T-helper 17 cell (primary cell): ENCODE results near the gene RBFOX2. TPM values are rescaled to one million over a fixed set of nuclear protein-coding genes. Genes with fewer than 3 reads are reported as not detected.

Source experiments
- ATAC-seq: fragments of 150-1000 bp; cut with Tn5 transposase; 2 replicates; pipeline ENCODE4 v1.10.0; 2021; ENCODE audit warnings: mild to moderate bottlenecking, moderate library complexity
- DNase-seq, 3 donors: peaks; one replicate each; pipeline versions ENCODE4 v3.0.0 to v3.0.0-alpha.2; 2020 to 2021
- H3K9me3 ChIP-seq: one replicate; pipeline ENCODE4 v1.7.0; 2013; ENCODE audit warnings: low read length, mild to moderate bottlenecking; ENCODE audit not compliant: control insufficient read depth, poor library complexity, severe bottlenecking
- H3K27ac Mint-ChIP-seq: one replicate; pipeline ENCODE4 v1.8.0; 2022; ENCODE audit warnings: mild to moderate bottlenecking, moderate library complexity, mixed read lengths
- H3K27me3 Mint-ChIP-seq: one replicate; pipeline ENCODE4 v1.8.0; 2022; ENCODE audit warnings: mixed read lengths
- H3K36me3 Mint-ChIP-seq: one replicate; pipeline ENCODE4 v1.8.0; 2022; ENCODE audit warnings: low read depth, mixed read lengths
- H3K4me1 Mint-ChIP-seq: one replicate; pipeline ENCODE4 v1.8.0; 2022; ENCODE audit warnings: mild to moderate bottlenecking, mixed read lengths
- H3K4me3 Mint-ChIP-seq: one replicate; pipeline ENCODE4 v1.8.0; 2022; ENCODE audit warnings: mild to moderate bottlenecking, moderate library complexity, mixed read lengths
- total RNA-seq, 4 donors: library from RNA in 2 of 4; stranded (reverse) in 2 of 4; gene quantifications; one replicate each; pipeline ENCODE4 v1.2.3 and lab custom pipeline; 2022 to 2026

RBFOX2 gene
- total RNA-seq, 2 donors from 2014 or later: 0.23 to 0.97 TPM

DNA sequence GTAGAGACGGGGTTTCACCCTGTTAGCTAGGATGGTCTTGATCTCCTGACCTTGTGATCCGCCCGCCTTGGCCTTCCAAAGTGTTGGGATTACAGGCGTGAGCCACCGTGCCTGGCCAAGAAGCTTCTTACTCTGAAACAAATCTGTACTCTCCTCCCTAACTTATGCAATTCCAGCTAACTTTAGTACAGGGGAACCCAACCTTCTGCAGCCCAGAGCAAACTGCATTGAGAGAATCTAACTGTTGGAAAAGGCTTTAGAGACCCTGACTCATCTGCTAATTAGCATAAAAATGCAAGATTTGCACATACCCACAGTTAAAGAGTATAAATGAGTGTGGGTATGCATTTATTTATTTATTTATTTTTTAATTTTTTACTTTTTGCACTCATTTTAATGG is 246.1 kb downstream of the RBFOX2 start:
- Mint-ChIP-seq H3K27me3 (peaks cover 6% of the 10 kb centered on the region), H3K4me3 (no peak overlapping the region), H3K36me3 (no peaks in the 10 kb centered on the region), H3K4me1 (no peaks in the 10 kb centered on the region), H3K27ac (no peak overlapping the region)
- no peak for ATAC-seq
- DNase-seq: no peak
- no peaks in the 10 kb centered on the region for H3K9me3 ChIP-seq

DNA sequence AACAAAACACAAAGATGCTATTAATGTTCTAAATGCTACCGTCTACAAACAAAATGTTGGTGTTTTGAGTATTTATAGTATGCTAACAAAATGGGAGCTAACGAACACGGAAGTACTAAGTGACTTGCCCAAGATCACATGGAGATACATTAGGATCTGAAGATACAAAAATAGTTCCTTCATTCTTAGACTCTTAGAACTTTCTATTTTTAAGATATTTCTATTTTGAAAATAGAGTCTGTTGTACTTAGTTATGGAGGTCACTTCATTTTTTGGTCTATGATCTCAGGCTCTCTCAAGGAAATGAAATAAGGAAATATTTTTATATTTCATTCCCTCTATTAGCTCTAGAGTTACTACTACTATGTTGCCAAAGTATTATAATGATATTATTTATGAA is 246.7 kb downstream of the RBFOX2 start:
- Mint-ChIP-seq H3K4me1 (no peaks in the 10 kb centered on the region), H3K36me3 (no peaks in the 10 kb centered on the region), H3K27me3 (peaks cover 6% of the 10 kb centered on the region), H3K27ac (no peak overlapping the region), H3K4me3 (no peak overlapping the region)
- no peaks in the 10 kb centered on the region for H3K9me3 ChIP-seq
- no peak for ATAC-seq
- no peak for DNase-seq

DNA sequence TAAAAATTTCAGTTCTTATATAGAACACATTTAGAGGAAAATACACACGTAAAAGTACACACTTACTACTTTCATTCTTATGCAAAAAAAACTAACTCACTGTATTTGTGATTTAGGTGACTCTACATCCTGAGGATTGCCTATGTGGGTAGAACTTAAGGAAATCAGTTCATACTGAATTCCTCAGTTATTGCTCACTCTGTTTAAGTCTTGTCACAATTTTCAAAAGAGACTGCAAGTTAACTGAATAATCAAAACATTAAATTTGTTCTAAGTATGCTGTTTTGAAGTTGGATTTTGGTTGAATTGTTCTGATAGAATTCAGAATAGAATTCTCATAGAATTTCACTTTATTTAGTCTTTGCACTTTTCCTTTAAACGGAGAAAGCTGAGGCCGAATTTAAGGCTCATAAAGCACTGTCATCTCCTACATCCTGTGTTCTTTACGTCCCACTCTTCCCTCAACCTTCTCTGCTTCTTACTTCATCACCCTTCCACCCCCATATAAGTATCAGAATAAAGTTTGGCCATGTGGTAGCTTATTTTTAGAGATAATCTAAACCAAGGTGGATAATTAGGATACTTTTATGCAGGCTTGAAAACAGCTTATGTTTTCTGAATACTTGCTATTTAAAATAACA is 251.2 kb downstream of the RBFOX2 start:
- ATAC-seq: no peak
- Mint-ChIP-seq H3K27ac (no peak overlapping the region), H3K4me1 (no peaks in the 10 kb centered on the region)

GRCh38 chr22:35775339-35775738 is 253.3 kb downstream of the RBFOX2 start:
- ATAC-seq: no peak
- Mint-ChIP-seq H3K4me3 (no peak overlapping the region), H3K27ac (no peak overlapping the region)

More for the DNA sequence above, 251.2 kb downstream of the RBFOX2 start:
- H3K4me3 Mint-ChIP-seq: no peak overlapping the region
- no peak for DNase-seq
- H3K9me3 ChIP-seq: no peaks in the 10 kb centered on the region
- no peaks in the 10 kb centered on the region for H3K27me3 Mint-ChIP-seq
- no peaks in the 10 kb centered on the region for H3K36me3 Mint-ChIP-seq

DNA sequence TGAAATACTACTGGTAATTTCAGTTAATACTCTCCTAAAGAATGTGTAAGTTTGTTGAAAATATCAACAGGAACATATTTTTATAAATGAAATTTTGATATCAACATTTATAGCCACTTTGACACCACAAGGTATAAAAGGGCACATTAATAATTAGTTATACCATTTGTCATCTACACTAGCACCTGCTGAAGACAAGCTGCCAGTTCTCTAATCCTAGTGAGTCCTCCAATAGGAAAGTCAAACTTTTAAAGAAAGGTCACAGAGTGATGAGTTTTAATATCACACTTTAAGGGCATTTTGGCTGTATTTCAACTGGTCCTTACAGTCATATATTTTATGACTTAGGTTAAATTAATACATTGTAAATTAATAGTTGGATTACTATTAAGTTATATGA is 258.6 kb downstream of the RBFOX2 start:
- H3K9me3 ChIP-seq: no peaks in the 10 kb centered on the region
- DNase-seq (no peak), ATAC-seq (no peak)
- Mint-ChIP-seq H3K27me3 (peaks cover 10% of the 10 kb centered on the region), H3K27ac (no peak overlapping the region), H3K36me3 (peaks cover 4% of the 10 kb centered on the region), H3K4me1 (no peaks in the 10 kb centered on the region), H3K4me3 (no peak overlapping the region)

More at GRCh38 chr22:35775339-35775738, 253.3 kb downstream of the RBFOX2 start:
- Mint-ChIP-seq H3K36me3 (no peaks in the 10 kb centered on the region), H3K4me1 (no peaks in the 10 kb centered on the region), H3K27me3 (no peaks in the 10 kb centered on the region)
- DNase-seq: no peak
- no peaks in the 10 kb centered on the region for H3K9me3 ChIP-seq

DNA sequence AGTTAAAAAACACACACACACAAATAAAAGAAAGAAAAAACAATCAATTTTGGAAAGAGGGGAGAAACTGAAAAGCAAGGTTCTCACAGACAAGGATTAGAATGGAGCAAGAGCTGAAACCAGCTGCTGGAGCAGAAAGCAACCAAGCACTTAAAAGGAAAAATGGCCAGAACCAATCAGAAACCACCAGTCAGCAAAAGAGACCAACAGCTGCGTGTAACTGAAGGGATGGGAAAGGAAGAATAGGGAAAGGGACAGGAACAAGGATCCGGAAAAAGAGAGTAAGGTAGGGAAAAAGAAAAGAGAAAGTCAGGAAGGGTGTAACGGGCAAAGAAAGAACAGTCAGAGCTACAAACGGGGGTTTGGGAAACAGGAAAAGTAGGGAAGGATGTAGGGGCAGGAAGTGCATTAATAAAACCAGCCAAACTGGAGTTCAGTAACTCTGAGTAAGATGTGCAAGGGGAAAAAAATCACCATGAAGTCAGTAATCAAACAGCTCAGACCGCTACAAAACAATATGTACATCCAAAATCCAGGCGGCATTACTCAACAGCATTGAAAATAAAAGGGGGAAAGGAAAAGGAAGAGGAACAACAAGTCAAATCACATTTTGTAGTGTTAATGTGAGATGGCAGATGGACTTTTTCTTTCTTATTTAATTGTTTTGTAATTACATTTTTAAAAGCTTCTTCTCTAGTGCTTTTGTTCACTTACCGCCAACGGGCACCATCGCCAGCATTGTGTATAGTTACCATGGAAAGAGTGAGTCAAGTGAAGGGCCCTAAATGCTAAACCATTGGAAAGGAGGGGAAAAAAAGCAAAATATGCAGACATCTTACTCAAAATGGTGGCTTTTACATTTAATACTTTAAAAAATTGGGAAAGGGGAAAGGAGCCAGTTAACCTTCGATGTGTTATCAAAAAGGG is 261.7 kb downstream of the RBFOX2 start:
- no peak for ATAC-seq
- DNase-seq: no peak
- Mint-ChIP-seq H3K27ac (no peak overlapping the region), H3K27me3 (peaks cover 10% of the 10 kb centered on the region), H3K4me1 (no peaks in the 10 kb centered on the region), H3K4me3 (no peak overlapping the region), H3K36me3 (peaks cover 4% of the 10 kb centered on the region)
- H3K9me3 ChIP-seq: no peaks in the 10 kb centered on the region

DNA sequence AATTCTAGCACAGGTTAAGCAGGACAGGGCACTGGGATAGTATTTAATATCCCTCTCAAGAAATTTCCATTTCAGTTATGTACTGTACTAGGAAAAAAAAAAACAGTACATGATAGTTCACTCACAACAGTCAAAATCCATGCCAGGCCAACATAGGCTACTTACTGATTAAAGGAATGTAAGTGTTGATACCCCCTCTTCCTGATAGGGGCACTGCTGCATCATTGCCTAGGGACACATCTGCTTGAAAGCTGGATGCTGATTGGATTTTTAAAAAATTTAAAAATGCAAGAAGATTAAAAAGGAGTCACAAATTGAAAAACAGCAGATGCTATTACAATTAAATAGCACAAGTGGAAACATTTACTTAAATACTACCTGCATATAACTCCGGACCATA is 267.6 kb downstream of the RBFOX2 start:
- H3K36me3 Mint-ChIP-seq: peaks cover 3% of the 10 kb centered on the region
- no peak overlapping the region for H3K27ac Mint-ChIP-seq
- H3K4me1 Mint-ChIP-seq: peaks cover 3% of the 10 kb centered on the region

GRCh38 chr22:35758394-35758793 is 270.2 kb downstream of the RBFOX2 start:
- no peak overlapping the region for H3K27ac Mint-ChIP-seq
- H3K4me3 Mint-ChIP-seq: no peak overlapping the region
- ATAC-seq: no peak
- H3K27me3 Mint-ChIP-seq: no peaks in the 10 kb centered on the region
- peaks cover 3% of the 10 kb centered on the region for H3K4me1 Mint-ChIP-seq
- no peak for DNase-seq
- no peaks in the 10 kb centered on the region for H3K9me3 ChIP-seq
- peaks cover 3% of the 10 kb centered on the region for H3K36me3 Mint-ChIP-seq

More for the DNA sequence above, 267.6 kb downstream of the RBFOX2 start:
- Mint-ChIP-seq H3K27me3 (no peaks in the 10 kb centered on the region), H3K4me3 (no peak overlapping the region)
- DNase-seq: no peak
- no peaks in the 10 kb centered on the region for H3K9me3 ChIP-seq
- no peak for ATAC-seq

- Mint-ChIP-seq H3K4me3 (no peak overlapping the region), H3K27ac (no peak overlapping the region), H3K27me3 (no peaks in the 10 kb centered on the region), H3K4me1 (peaks cover 5% of the 10 kb centered on the region), H3K36me3 (peaks cover 3% of the 10 kb centered on the region)
- H3K9me3 ChIP-seq: no peaks in the 10 kb centered on the region
- no peak for ATAC-seq
- DNase-seq: no peak
Observed at GRCh38 chr22:35756722-35757121, 271.9 kb downstream of the RBFOX2 start.

GRCh38 chr22:35754761-35755160 is 273.9 kb downstream of the RBFOX2 start:
- DNase-seq (no peak), ATAC-seq (no peak)
- Mint-ChIP-seq H3K36me3 (peaks cover 3% of the 10 kb centered on the region), H3K4me1 (peaks cover 5% of the 10 kb centered on the region), H3K27me3 (no peaks in the 10 kb centered on the region), H3K4me3 (no peak overlapping the region), H3K27ac (no peak overlapping the region)
- H3K9me3 ChIP-seq: no peaks in the 10 kb centered on the region

DNA sequence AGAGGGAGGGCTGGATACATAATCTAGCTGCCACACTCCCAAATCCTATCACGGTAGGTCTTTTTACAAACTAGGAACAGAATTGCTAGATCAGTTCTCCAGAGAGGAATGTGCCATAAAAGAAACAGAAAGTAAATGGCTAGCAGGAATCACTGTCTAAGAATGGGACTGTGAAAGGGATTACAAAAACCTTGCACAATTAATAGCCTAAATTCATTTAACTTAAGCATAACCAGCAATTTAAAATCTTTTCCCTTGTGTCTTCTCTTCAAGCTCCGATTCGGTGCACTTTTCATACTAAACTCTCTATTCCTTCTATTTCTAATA is 275.8 kb downstream of the RBFOX2 start:
- DNase-seq: no peak
- ATAC-seq: no peak
- Mint-ChIP-seq H3K27me3 (no peaks in the 10 kb centered on the region), H3K36me3 (peaks cover 3% of the 10 kb centered on the region), H3K4me1 (peaks cover 2% of the 10 kb centered on the region), H3K4me3 (no peak overlapping the region), H3K27ac (no peak overlapping the region)
- no peaks in the 10 kb centered on the region for H3K9me3 ChIP-seq

- Mint-ChIP-seq H3K4me3 (no peak overlapping the region), H3K27ac (no peak overlapping the region), H3K27me3 (no peaks in the 10 kb centered on the region), H3K4me1 (peaks cover 2% of the 10 kb centered on the region), H3K36me3 (peaks cover 3% of the 10 kb centered on the region)
- ATAC-seq: no peak
- no peaks in the 10 kb centered on the region for H3K9me3 ChIP-seq
- no peak for DNase-seq
Observed at GRCh38 chr22:35752006-35752862, 276.4 kb downstream of the RBFOX2 start.

DNA sequence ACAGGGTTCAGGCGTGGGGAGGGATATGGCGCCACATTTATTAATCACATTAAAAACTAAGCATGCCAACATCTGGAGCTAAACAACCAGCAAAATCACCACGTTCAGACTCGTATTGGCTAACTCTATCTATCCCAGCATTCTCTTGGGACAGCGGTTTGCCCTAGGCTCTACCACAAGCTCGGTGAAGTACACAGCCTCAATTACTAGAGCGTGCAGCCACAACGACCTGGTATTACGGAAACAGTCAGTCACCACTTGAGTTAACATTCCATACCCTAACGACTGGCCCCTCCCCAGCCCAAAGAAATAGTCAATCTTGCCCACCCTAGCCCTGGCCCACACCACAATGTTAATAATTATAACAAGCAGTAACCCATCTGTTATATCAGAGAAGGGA is 278.8 kb downstream of the RBFOX2 start:
- Mint-ChIP-seq H3K27me3 (no peaks in the 10 kb centered on the region), H3K4me3 (peak overlapping the region; percentile 25), H3K27ac (no peak overlapping the region), H3K4me1 (peaks cover 2% of the 10 kb centered on the region), H3K36me3 (no peaks in the 10 kb centered on the region)
- no peaks in the 10 kb centered on the region for H3K9me3 ChIP-seq
- ATAC-seq (peak; percentile 48), DNase-seq (no peak)
